Measurements from ENCODE around the gene EYS.
"Not testable (repeated sequence)": the region's sequence is repeated elsewhere in the genome, so short reads cannot be mapped to it uniquely, and the experiment has no call there.

EYS gene

GRCh38 chr6:63926950-63927927 lies 1779.8 kb downstream of the EYS start:
- FAIRE-seq = no peak

- FAIRE-seq = no peak
Measured at GRCh38 chr6:63926258-63926780, 1780.7 kb downstream of the EYS start.

GRCh38 chr6:63923139-63923739 lies 1783.8 kb downstream of the EYS start:
- peak; percentile 96 for FAIRE-seq

- no peak for FAIRE-seq
Measured at GRCh38 chr6:63919556-63920110, 1787.4 kb downstream of the EYS start.

GRCh38 chr6:63912887-63913286 lies 1794.1 kb downstream of the EYS start:
- FAIRE-seq = no peak

- FAIRE-seq = no peak
Measured at GRCh38 chr6:63910863-63911551, 1796.0 kb downstream of the EYS start.

- FAIRE-seq = no peak
Measured at GRCh38 chr6:63904650-63905248, 1802.3 kb downstream of the EYS start.

GRCh38 chr6:63899550-63899949 lies 1807.5 kb downstream of the EYS start:
- FAIRE-seq = no peak

- FAIRE-seq = no peak
Measured at GRCh38 chr6:63897952-63898351, 1809.1 kb downstream of the EYS start.

- FAIRE-seq = no peak
Measured at GRCh38 chr6:63897459-63897858, 1809.6 kb downstream of the EYS start.

GRCh38 chr6:63888416-63888815 lies 1818.6 kb downstream of the EYS start:
- FAIRE-seq = no peak

- not testable (repeated sequence) for FAIRE-seq
Measured at GRCh38 chr6:63887804-63888203, 1819.2 kb downstream of the EYS start.

GRCh38 chr6:63887002-63887751 lies 1819.8 kb downstream of the EYS start:
- FAIRE-seq = no peak

- no peak for FAIRE-seq
Measured at GRCh38 chr6:63886341-63886740, 1820.7 kb downstream of the EYS start.

GRCh38 chr6:63883597-63883996 lies 1823.4 kb downstream of the EYS start:
- no peak for FAIRE-seq

- no peak for FAIRE-seq
Measured at GRCh38 chr6:63882208-63882607, 1824.8 kb downstream of the EYS start.

GRCh38 chr6:63881791-63882190 lies 1825.2 kb downstream of the EYS start:
- FAIRE-seq = no peak

GRCh38 chr6:63872233-63872632 lies 1834.8 kb downstream of the EYS start:
- FAIRE-seq = no peak

- FAIRE-seq = no peak
Measured at GRCh38 chr6:63868351-63868750, 1838.7 kb downstream of the EYS start.

- no peak for FAIRE-seq
Measured at GRCh38 chr6:63864671-63865318, 1842.2 kb downstream of the EYS start.

GRCh38 chr6:63864061-63864460 lies 1843.0 kb downstream of the EYS start:
- no peak for FAIRE-seq
